DND-41 (cell line): Measurements from ENCODE around the gene TUBGCP5.

Experiments
- EZH2 ChIP-seq: IDR thresholded peaks from 3 replicates; pipeline ENCODE4 v1.6.1; 2012; ENCODE audit warnings: borderline replicate concordance, low read depth, mild to moderate bottlenecking, moderate library complexity, low read length, inconsistent platforms; ENCODE audit not compliant: severe bottlenecking
- TF ChIP-seq, protein P1 (sequence below): IDR thresholded peaks from 2 replicates; pipeline ENCODE4 v1.5.1; 2012; ENCODE audit warnings: borderline replicate concordance, low read length, moderate library complexity, mild to moderate bottlenecking; ENCODE audit not compliant: poor library complexity, severe bottlenecking; ENCODE audit errors: extremely low read depth

DNA sequence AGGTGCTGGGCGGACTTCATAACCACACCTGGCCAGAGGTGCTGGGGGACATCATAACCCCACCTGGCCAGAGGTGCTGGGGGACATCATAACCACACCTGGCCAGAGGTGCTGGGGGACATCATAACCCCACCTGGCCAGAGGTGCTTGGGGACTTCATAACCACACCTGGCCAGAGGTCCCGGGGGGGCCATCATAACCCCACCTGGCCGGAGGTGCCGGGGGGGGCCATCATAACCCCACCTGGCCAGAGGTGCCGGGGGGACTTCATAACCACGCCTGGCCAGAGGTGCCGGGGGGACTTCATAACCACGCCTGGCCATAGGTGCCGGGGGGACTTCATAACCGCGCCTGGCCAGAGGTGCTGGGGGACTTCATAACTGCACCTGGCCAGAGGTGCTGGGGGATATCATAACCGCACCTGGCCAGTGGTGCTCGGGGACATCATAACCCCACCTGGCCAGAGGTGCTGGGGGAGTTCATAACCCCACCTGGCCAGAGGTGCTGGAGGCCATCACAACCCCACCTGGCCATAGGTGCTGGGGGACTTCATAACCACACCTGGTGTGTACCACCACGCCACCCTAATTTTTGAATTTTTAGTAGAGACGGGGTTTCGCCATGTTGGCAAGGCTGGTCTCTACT lies 10.7 kb upstream of the TUBGCP5 start:
- TF ChIP-seq, protein P1, sequence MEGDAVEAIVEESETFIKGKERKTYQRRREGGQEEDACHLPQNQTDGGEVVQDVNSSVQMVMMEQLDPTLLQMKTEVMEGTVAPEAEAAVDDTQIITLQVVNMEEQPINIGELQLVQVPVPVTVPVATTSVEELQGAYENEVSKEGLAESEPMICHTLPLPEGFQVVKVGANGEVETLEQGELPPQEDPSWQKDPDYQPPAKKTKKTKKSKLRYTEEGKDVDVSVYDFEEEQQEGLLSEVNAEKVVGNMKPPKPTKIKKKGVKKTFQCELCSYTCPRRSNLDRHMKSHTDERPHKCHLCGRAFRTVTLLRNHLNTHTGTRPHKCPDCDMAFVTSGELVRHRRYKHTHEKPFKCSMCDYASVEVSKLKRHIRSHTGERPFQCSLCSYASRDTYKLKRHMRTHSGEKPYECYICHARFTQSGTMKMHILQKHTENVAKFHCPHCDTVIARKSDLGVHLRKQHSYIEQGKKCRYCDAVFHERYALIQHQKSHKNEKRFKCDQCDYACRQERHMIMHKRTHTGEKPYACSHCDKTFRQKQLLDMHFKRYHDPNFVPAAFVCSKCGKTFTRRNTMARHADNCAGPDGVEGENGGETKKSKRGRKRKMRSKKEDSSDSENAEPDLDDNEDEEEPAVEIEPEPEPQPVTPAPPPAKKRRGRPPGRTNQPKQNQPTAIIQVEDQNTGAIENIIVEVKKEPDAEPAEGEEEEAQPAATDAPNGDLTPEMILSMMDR, result no peak
- TF ChIP-seq EZH2, result no peak
